Eye (tissue), 1 donor: ENCODE results near the gene CASP10.

ENCODE experiments used
- DNase-seq: peaks from one replicate; pipeline ENCODE4 v3.0.0-alpha.2; 2015

The CASP10 gene

GRCh38 chr2:201262718-201263117, 79.8 kb downstream of the CASP10 start:
- no peak for DNase-seq

GRCh38 chr2:201263779-201264178, 80.8 kb downstream of the CASP10 start:
- no peak for DNase-seq

GRCh38 chr2:201264472-201265173, 81.7 kb downstream of the CASP10 start:
- no peak for DNase-seq

GRCh38 chr2:201266629-201267028, 83.7 kb downstream of the CASP10 start:
- no peak for DNase-seq

- no peak for DNase-seq
Measured at GRCh38 chr2:201267278-201268030, 84.5 kb downstream of the CASP10 start.

GRCh38 chr2:201269764-201270163, 86.8 kb downstream of the CASP10 start:
- DNase-seq: no peak

- DNase-seq: no peak
Measured at GRCh38 chr2:201270293-201271001, 87.5 kb downstream of the CASP10 start.

- DNase-seq: no peak
Measured at GRCh38 chr2:201271917-201272316, 89.0 kb downstream of the CASP10 start.

GRCh38 chr2:201273330-201273983, 90.5 kb downstream of the CASP10 start:
- DNase-seq: no peak

- DNase-seq: no peak
Measured at GRCh38 chr2:201275069-201275468, 92.1 kb downstream of the CASP10 start.

- DNase-seq: no peak
Measured at GRCh38 chr2:201275990-201276389, 93.0 kb downstream of the CASP10 start.

- DNase-seq: no peak
Measured at GRCh38 chr2:201276511-201276910, 93.6 kb downstream of the CASP10 start.
